A549 (cell line): Measurements from ENCODE around the gene SPNS2. TPM values are rescaled to one million over a fixed set of nuclear protein-coding genes. Genes with fewer than 3 reads are reported as not detected.

Experiments used
- ATAC-seq, 2 experiments: fragments of 200-7000 bp in 1 of 2; fragments of >200 bp in 1 of 2; cut with Nextera tagmentation in 1 of 2; cut with Tn5 transposase in 1 of 2; 3 replicates each; pipeline versions ENCODE4 v1.8.0 to v1.9.1; 2018 to 2020; ENCODE audit warnings: mild to moderate bottlenecking in 1 of 2, moderate library complexity in 1 of 2
- CTCF ChIA-PET: fragments of 300-600 bp; sonication (Branson Sonifier 250); formaldehyde crosslinking; extraction: SDS; loops from one replicate; lab custom pipeline; 2021; ENCODE audit warnings: antibody characterized with exemption, inconsistent platforms; lab: Yijun Ruan, JAX
- POLR2A ChIA-PET: fragments of 350-600 bp; formaldehyde crosslinking; extraction: SDS; loops from one replicate; lab custom pipeline; 2021; ENCODE audit warnings: antibody characterized with exemption, inconsistent platforms; lab: Yijun Ruan, JAX
- DNase-seq, 2 experiments: peaks; one replicate each; pipeline versions ENCODE4 v3.0.0 to v3.0.0-alpha.2; 2011 to 2016; ENCODE audit warnings: low read depth in 1 of 2, low spot score in 1 of 2
- FAIRE-seq: peaks from 2 replicates; lab custom pipeline; 2011; peaks lifted over from hg19 to GRCh38; lab: Jason Lieb, UNC
- H3K27ac ChIP-seq, 2 experiments: fragments of >200 bp; sonication (Bioruptor Twin); formaldehyde crosslinking; 3 replicates each; pipeline ENCODE4 v1.5.1; 2016 to 2017
- H3K4me1 ChIP-seq: fragments of >200 bp; sonication (Bioruptor Twin); formaldehyde crosslinking; 3 replicates; pipeline ENCODE4 v1.6.1; 2016
- H3K4me2 ChIP-seq: fragments of >200 bp; sonication (Bioruptor Twin); formaldehyde crosslinking; 3 replicates; pipeline ENCODE4 v1.6.1; 2016
- H3K4me3 ChIP-seq: fragments of >200 bp; sonication (Bioruptor Twin); formaldehyde crosslinking; 3 replicates; pipeline ENCODE4 v1.5.1; 2016
- H3K9me3 ChIP-seq: fragments of >200 bp; sonication (Bioruptor Twin); formaldehyde crosslinking; 3 replicates; pipeline ENCODE4 v1.6.1; 2016
- CBX8 ChIP-seq: fragments of 200-600 bp; sonication (generic); IDR thresholded peaks from 2 replicates; pipeline ENCODE4 v1.6.1; 2016
- CHD2 ChIP-seq: fragments of 150-350 bp; IDR thresholded peaks from 2 replicates; pipeline ENCODE4 v1.6.1; 2014; ENCODE audit warnings: low read length; ENCODE audit not compliant: partially characterized antibody
- CHD4 ChIP-seq: fragments of 200-600 bp; sonication (generic); IDR thresholded peaks from 2 replicates; pipeline ENCODE4 v1.6.1; 2016; ENCODE audit warnings: antibody characterized with exemption, mild to moderate bottlenecking, borderline replicate concordance
- EP300 ChIP-seq, 2 experiments: fragments of >200 bp; sonication (Bioruptor Twin); formaldehyde crosslinking; IDR thresholded peaks; 2 replicates in 1 of 2; 3 replicates in 1 of 2; pipeline ENCODE4 v1.6.1; 2016 to 2017
- HOXB5 ChIP-seq: fragments of 250-450 bp; sonication (Bioruptor Pico); IDR thresholded peaks from 2 replicates; pipeline ENCODE4 v1.5.0; 2020; ENCODE audit warnings: mild to moderate bottlenecking, moderate library complexity
- JUNB ChIP-seq: fragments of >200 bp; sonication (Bioruptor Twin); formaldehyde crosslinking; IDR thresholded peaks from 2 replicates; pipeline ENCODE4 v1.6.1; 2016
- MAZ ChIP-seq: fragments of 150-350 bp; IDR thresholded peaks from 2 replicates; pipeline ENCODE4 v1.6.1; 2014; ENCODE audit warnings: antibody characterized with exemption, low read depth, low read length, borderline replicate concordance
- NFE2L2 ChIP-seq: fragments of 150-350 bp; conservative IDR thresholded peaks from 2 replicates; pipeline ENCODE4 v1.6.1; 2014; ENCODE audit warnings: low read length
- NPAS2 ChIP-seq: fragments of 250-450 bp; sonication (Bioruptor Pico); IDR thresholded peaks from 2 replicates; pipeline ENCODE4 v1.8.0; 2022; ENCODE audit warnings: mild to moderate bottlenecking, moderate library complexity, borderline replicate concordance
- POLR2AphosphoS2 ChIP-seq: conservative IDR thresholded peaks from 2 replicates; pipeline ENCODE4 v1.6.1; 2012; ENCODE audit warnings: low read length, improper control_type of control experiment, inconsistent platforms
- SREBF2 ChIP-seq: fragments of 450-650 bp; IDR thresholded peaks from 2 replicates; pipeline ENCODE4 v1.6.1; 2014; ENCODE audit warnings: mild to moderate bottlenecking, moderate library complexity
- TFCP2L1 ChIP-seq: fragments of 250-450 bp; sonication (Bioruptor Pico); IDR thresholded peaks from 2 replicates; pipeline ENCODE4 v1.5.0; 2021; ENCODE audit warnings: mild to moderate bottlenecking
- TP53 ChIP-seq: fragments of 250-450 bp; sonication (Bioruptor Pico); IDR thresholded peaks from 2 replicates; pipeline ENCODE4 v1.5.0; 2021; ENCODE audit warnings: mild to moderate bottlenecking, moderate library complexity
- ZFP36 ChIP-seq: fragments of 450-650 bp; IDR thresholded peaks from 2 replicates; pipeline ENCODE4 v1.6.1; 2014; ENCODE audit warnings: borderline replicate concordance; ENCODE audit not compliant: partially characterized antibody
- ZSCAN20 ChIP-seq: fragments of 250-450 bp; sonication (Bioruptor Pico); IDR thresholded peaks from 2 replicates; pipeline ENCODE4 v1.8.0; 2022; ENCODE audit warnings: mild to moderate bottlenecking, moderate library complexity
- WGBS: methylation state at CpG from one replicate; pipeline ENCODE4 v1.1.6; 2017; ENCODE audit errors: missing lambda C conversion rate; 5-methylcytosine and 5-hydroxymethylcytosine counted together
- polyA plus RNA-seq, 4 experiments: library from polyadenylated mRNA; depleted of rRNA in 3 of 4; stranded (reverse); fragments of >200 nt; fragmentation: RNase III in 1 of 4; extraction: RNeasy Plus Mini Kit Qiagen cat#74134 plus additional on column Dnase treatment in 1 of 4; gene quantifications; 2 replicates in 3 of 4; 3 replicates in 1 of 4; pipeline ENCODE4 v1.2.3, GENCODE V29; 2011 to 2017
- TF ChIP-seq, protein P1 (sequence below): fragments of >200 bp; sonication (Bioruptor Twin); formaldehyde crosslinking; IDR thresholded peaks from 3 replicates; pipeline ENCODE4 v1.5.1; 2016
- TF ChIP-seq, protein P2 (sequence below): IDR thresholded peaks from 2 replicates; pipeline ENCODE4 v1.6.1; 2012; ENCODE audit warnings: low read depth, borderline replicate concordance
- TF ChIP-seq, protein P3 (sequence below): IDR thresholded peaks from 2 replicates; pipeline ENCODE4 v1.6.1; 2012
- TF ChIP-seq, protein P4 (sequence below): IDR thresholded peaks from 2 replicates; pipeline ENCODE4 v1.6.1; 2012

The SPNS2 gene
- polyA plus RNA-seq, 2 of the 4 experiments (the other 2 are of a cell fraction): 0.27 to 0.46 TPM

DNA sequence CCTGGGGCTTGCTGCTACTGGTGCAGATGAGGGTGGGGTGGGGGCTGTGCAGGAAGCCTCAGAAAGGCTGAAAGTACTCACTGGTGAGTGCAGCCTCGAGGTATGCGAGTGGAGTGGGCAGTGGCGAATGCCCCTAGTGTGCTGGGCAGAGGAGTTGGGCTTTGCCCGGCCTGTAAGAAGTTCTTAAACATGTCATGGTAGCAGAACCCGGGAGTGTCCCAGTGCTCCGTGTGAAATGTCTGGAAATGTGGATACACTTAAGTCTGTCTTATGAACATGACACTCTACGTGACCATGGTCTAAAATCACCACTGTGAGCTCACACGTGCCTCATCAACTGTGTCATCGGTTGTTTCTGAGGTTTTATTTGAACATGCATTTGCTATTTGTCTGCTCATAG lies 87.4 kb downstream of the SPNS2 start:
- ATAC-seq (no peak), FAIRE-seq (no peak)
- no peak overlapping the region for H3K4me3 ChIP-seq

DNA sequence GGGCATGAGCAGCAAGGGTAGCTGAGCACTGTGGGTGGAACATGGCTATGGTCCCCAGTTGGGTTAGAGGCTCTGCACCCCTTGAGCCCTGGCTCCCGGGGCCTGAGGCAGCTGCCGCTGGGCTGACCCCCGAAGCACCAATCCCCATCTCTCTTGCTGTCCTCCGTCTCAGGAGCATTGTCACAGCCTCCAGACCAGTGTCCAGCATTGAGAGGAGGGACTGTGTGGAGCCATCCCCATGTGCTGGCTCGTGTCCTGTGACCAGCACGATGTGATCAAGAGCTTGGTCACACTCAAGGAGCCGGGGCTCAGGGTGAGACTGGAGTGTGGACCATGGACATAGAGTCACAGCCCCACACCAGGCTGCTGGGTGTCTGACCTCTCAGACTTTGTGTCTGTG lies 88.5 kb downstream of the SPNS2 start:
- Histone ChIP-seq H3K27ac (no peak overlapping the region), H3K4me1 (peaks cover 12% of the 10 kb centered on the region; the same call in 2 of the 3 replicates)
- ChIA-PET CTCF (interaction anchor here (1.0 to 18.8 kb wide), 12 partner anchors 10 to 673 kb away, joined by 3 to 186 read pairs (median 4); no protein-coding TSS in a partner anchor), POLR2A (interaction anchor here (1.0 kb wide), 1 partner anchor 32 kb away, joined by 3 read pairs; the partner anchor contains the start of gene MYBBP1A)
- TF ChIP-seq SREBF2 (no peak), CHD2 (no peak), NFE2L2 (no peak), CBX8 (no peak), EP300 (IDR thresholded peaks at IDR 0.05) (no peak), HOXB5 (CRISPR knock-in tag) (no peak), TP53 (CRISPR knock-in tag) (no peak), NPAS2 (CRISPR knock-in tag) (no peak), ZSCAN20 (CRISPR knock-in tag) (no peak)
- TF ChIP-seq, protein P1, sequence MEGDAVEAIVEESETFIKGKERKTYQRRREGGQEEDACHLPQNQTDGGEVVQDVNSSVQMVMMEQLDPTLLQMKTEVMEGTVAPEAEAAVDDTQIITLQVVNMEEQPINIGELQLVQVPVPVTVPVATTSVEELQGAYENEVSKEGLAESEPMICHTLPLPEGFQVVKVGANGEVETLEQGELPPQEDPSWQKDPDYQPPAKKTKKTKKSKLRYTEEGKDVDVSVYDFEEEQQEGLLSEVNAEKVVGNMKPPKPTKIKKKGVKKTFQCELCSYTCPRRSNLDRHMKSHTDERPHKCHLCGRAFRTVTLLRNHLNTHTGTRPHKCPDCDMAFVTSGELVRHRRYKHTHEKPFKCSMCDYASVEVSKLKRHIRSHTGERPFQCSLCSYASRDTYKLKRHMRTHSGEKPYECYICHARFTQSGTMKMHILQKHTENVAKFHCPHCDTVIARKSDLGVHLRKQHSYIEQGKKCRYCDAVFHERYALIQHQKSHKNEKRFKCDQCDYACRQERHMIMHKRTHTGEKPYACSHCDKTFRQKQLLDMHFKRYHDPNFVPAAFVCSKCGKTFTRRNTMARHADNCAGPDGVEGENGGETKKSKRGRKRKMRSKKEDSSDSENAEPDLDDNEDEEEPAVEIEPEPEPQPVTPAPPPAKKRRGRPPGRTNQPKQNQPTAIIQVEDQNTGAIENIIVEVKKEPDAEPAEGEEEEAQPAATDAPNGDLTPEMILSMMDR: no peak
- TF ChIP-seq, protein P2, sequence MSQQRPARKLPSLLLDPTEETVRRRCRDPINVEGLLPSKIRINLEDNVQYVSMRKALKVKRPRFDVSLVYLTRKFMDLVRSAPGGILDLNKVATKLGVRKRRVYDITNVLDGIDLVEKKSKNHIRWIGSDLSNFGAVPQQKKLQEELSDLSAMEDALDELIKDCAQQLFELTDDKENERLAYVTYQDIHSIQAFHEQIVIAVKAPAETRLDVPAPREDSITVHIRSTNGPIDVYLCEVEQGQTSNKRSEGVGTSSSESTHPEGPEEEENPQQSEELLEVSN: no peak
- TF ChIP-seq, all 56 proteins: peak for 0
- Histone ChIP-seq H3K4me3 (no peak overlapping the region), H3K4me2 (no peak overlapping the region), H3K9me3 (no peaks in the 10 kb centered on the region)
- 70% methylated on average over 7 of the region's 7 CpGs for WGBS
- DNase-seq (no peak), ATAC-seq (no peak), FAIRE-seq (no peak)

More for the DNA sequence above, 87.4 kb downstream of the SPNS2 start:
- 58% methylated on average over 9 of the region's 9 CpGs for WGBS
- POLR2A ChIA-PET: interaction anchor here (0.7 kb wide), 1 partner anchor 76 kb away, joined by 3 read pairs; no protein-coding TSS in a partner anchor
- peaks cover 7% of the 10 kb centered on the region; the same call in 2 of the 3 replicates for H3K4me1 ChIP-seq
- TF ChIP-seq, protein P3, sequence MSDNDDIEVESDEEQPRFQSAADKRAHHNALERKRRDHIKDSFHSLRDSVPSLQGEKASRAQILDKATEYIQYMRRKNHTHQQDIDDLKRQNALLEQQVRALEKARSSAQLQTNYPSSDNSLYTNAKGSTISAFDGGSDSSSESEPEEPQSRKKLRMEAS: no peak
- TF ChIP-seq, protein P4, sequence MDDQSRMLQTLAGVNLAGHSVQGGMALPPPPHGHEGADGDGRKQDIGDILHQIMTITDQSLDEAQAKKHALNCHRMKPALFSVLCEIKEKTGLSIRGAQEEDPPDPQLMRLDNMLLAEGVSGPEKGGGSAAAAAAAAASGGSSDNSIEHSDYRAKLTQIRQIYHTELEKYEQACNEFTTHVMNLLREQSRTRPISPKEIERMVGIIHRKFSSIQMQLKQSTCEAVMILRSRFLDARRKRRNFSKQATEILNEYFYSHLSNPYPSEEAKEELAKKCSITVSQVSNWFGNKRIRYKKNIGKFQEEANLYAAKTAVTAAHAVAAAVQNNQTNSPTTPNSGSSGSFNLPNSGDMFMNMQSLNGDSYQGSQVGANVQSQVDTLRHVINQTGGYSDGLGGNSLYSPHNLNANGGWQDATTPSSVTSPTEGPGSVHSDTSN: no peak
- TF ChIP-seq CHD2 (no peak), CBX8 (no peak)
- TF ChIP-seq, all 56 proteins: peak for 0
- H3K4me2 ChIP-seq: no peak overlapping the region
- H3K27ac ChIP-seq: no peak overlapping the region
- no peaks in the 10 kb centered on the region for H3K9me3 ChIP-seq
- CTCF ChIA-PET: interaction anchor here (1.1 to 18.8 kb wide), 5 partner anchors 11 to 165 kb away, joined by 3 to 186 read pairs (median 13); no protein-coding TSS in a partner anchor
- DNase-seq: no peak

DNA sequence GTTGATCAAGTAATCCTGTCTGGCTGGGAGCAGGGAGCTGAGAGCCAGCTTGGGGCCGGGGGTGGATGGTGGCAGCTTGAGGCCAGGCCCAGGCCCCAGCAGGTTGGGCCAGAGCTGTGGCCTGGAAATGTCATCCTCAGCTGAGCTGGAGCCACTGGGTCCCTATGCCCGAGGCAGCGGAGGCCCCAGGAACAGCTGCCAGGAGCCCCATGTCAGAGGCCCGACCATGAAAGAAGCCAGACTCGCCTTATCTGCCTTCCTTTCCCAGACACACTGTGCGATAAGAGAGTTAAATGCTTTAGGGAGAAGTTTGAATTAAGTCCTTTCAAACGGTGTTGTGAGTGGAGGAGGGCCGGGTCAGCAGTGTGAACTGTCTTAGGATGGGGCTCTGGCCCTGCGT lies 89.1 kb downstream of the SPNS2 start:
- Histone ChIP-seq H3K4me3 (no peak overlapping the region), H3K4me1 (peaks cover 12% of the 10 kb centered on the region; the same call in 2 of the 3 replicates), H3K27ac (no peak overlapping the region), H3K4me2 (no peak overlapping the region), H3K9me3 (no peaks in the 10 kb centered on the region)
- FAIRE-seq (no peak), ATAC-seq (no peak), DNase-seq (no peak)
- TF ChIP-seq MAZ (no peak), JUNB (no peak), POLR2AphosphoS2 (no peak), ZFP36 (no peak), TFCP2L1 (CRISPR knock-in tag) (no peak), CHD4 (no peak), SREBF2 (no peak)
- 71% methylated on average over 9 of the region's 9 CpGs for WGBS
- ChIA-PET POLR2A (no interaction called here), CTCF (interaction anchor here (1.0 to 18.8 kb wide), 10 partner anchors 9 to 674 kb away, joined by 3 to 186 read pairs (median 4); no protein-coding TSS in a partner anchor)
